NB4 (cell line): Measurements from ENCODE around the gene DUT.
A peak's percentile ranks its signal among the peaks of the same experiment; 100 is the strongest.
"Not testable (repeated sequence)": the region's sequence is repeated elsewhere in the genome, so short reads cannot be mapped to it uniquely, and the experiment has no call there.

Experiments used
- DNase-seq: peaks from one replicate; pipeline ENCODE4 v3.0.0; 2010; ENCODE audit warnings: low read depth
- H3K4me3 ChIP-seq: one replicate; pipeline ENCODE4 v1.5.1; 2011; ENCODE audit warnings: mild to moderate bottlenecking, low read depth, low read length, moderate library complexity
- CTCF ChIP-seq: IDR thresholded peaks from one replicate; pipeline ENCODE4 v1.5.1; 2012; ENCODE audit warnings: low read depth, low read length
- MYC ChIP-seq: IDR thresholded peaks from 2 replicates; pipeline ENCODE4 v1.6.1; 2011; ENCODE audit warnings: low read depth, low read length
- POLR2A ChIP-seq: IDR thresholded peaks from 2 replicates; pipeline ENCODE4 v1.6.1; 2011; ENCODE audit warnings: mild to moderate bottlenecking; ENCODE audit not compliant: insufficient read length; ENCODE audit errors: extremely low read depth
- TF ChIP-seq, protein P1 (sequence below): IDR thresholded peaks from 2 replicates; pipeline ENCODE4 v1.6.1; 2011; ENCODE audit warnings: low read depth, low read length

DUT gene

GRCh38 chr15:48318131-48318530 is 13.1 kb upstream of the DUT start:
- DNase-seq: no peak
- H3K4me3 ChIP-seq: no peak overlapping the region
- TF ChIP-seq, protein P1, sequence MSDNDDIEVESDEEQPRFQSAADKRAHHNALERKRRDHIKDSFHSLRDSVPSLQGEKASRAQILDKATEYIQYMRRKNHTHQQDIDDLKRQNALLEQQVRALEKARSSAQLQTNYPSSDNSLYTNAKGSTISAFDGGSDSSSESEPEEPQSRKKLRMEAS: no peak
- TF ChIP-seq CTCF (no peak), MYC (no peak), POLR2A (no peak)

GRCh38 chr15:48323294-48323693 is 7.9 kb upstream of the DUT start:
- DNase-seq: no peak
- H3K4me3 ChIP-seq: no peak overlapping the region
- TF ChIP-seq CTCF (no peak), MYC (no peak)
- TF ChIP-seq, protein P1: no peak

DNA sequence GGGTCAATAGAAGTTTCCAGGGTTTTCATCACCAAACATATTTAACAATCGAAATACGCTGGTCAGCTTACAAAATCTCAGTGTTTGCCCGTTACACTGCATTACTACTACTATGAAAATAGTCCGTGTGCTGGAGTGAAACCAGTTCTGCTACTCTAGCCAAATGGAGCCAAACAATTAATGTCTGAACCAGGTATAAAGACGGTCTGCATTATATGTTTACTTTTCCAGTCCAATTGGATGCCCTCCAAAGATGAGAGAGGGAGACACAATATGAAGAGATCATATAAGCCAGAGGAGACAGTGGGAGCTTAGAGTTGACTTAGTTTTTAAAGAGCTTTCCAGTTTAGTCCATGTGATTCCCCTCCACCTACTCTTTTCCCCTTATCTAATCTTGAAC is 6.3 kb upstream of the DUT start:
- no peak for TF ChIP-seq POLR2A
- TF ChIP-seq, protein P1: no peak
- TF ChIP-seq MYC: no peak
- no peak for TF ChIP-seq CTCF
- no peak overlapping the region for H3K4me3 ChIP-seq
- DNase-seq: no peak

- no peak for DNase-seq
- TF ChIP-seq, protein P1: no peak
- TF ChIP-seq POLR2A (no peak), MYC (no peak), CTCF (no peak)
- no peak overlapping the region for H3K4me3 ChIP-seq
Observed at GRCh38 chr15:48325400-48325799, 5.8 kb upstream of the DUT start.

GRCh38 chr15:48326180-48326579 is 5.0 kb upstream of the DUT start:
- DNase-seq: not testable (repeated sequence)

DNA sequence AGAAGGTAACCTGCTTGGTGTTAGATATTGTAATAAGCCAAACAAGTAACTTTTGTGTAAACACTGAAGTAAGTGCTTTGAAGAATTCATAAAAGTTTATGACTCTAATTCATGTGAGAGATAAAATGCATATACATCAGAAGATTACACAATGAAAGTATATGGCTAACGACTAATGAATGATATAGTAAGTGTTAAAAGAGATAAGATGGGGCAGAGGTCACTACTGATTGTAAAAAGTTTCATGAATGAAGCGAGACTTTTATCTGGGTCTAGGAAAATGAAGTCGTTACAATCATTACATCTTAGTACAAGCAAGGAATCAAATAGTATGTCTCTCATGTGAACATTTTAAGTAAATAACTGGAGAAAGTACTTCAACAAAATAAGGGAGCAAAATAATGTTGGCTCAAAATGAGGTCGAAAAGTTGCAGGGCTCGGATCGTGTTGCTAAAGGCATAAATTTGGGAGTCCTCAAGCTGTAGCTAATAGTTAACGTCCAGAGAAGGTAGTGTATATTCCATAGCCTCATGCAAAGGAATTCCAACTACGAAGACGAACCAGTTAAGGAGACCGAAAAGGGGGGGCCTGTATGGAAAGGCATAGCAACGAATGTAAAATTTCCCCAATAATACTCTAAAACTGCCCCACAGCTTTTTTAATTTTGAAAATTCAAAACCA is 984 bp upstream of the DUT start:
- peak overlapping the region; percentile 93 for H3K4me3 ChIP-seq
- TF ChIP-seq POLR2A: no peak
- TF ChIP-seq CTCF: no peak
- no peak for DNase-seq

More at GRCh38 chr15:48326180-48326579, 5.0 kb upstream of the DUT start:
- H3K4me3 ChIP-seq: not testable (repeated sequence)
